HG03103 (cell line): ENCODE data around the gene MRPL21.

Experiments used
- ATAC-seq: cut with Tn5 transposase; IDR thresholded peaks from one replicate; pipeline ENCODE4 v1.9.1; 2021; ENCODE audit warnings: low read depth; ENCODE audit not compliant: unreplicated experiment

MRPL21 gene

GRCh38 chr11:68935516-68936357 is 32.1 kb upstream of the MRPL21 start:
- ATAC-seq: no peak

GRCh38 chr11:68935066-68935465 is 31.4 kb upstream of the MRPL21 start:
- no peak for ATAC-seq

- ATAC-seq: no peak
Measured at GRCh38 chr11:68934666-68935065, 31.0 kb upstream of the MRPL21 start.

- no peak for ATAC-seq
Measured at GRCh38 chr11:68934321-68934645, 30.7 kb upstream of the MRPL21 start.

- ATAC-seq: no peak
Measured at GRCh38 chr11:68933605-68934320, 30.1 kb upstream of the MRPL21 start.

- no peak for ATAC-seq
Measured at GRCh38 chr11:68932933-68933577, 29.4 kb upstream of the MRPL21 start.

GRCh38 chr11:68932358-68932757 is 28.7 kb upstream of the MRPL21 start:
- no peak for ATAC-seq

GRCh38 chr11:68931911-68932310 is 28.3 kb upstream of the MRPL21 start:
- no peak for ATAC-seq

- no peak for ATAC-seq
Measured at GRCh38 chr11:68930991-68931855, 27.6 kb upstream of the MRPL21 start.

- ATAC-seq: no peak
Measured at GRCh38 chr11:68929706-68930570, 26.3 kb upstream of the MRPL21 start.

GRCh38 chr11:68929135-68929534 is 25.5 kb upstream of the MRPL21 start:
- ATAC-seq: no peak

- no peak for ATAC-seq
Measured at GRCh38 chr11:68928136-68928880, 24.7 kb upstream of the MRPL21 start.

- peak; percentile 45 for ATAC-seq
Measured at GRCh38 chr11:68927280-68928135, 23.9 kb upstream of the MRPL21 start.

- no peak for ATAC-seq
Measured at GRCh38 chr11:68925611-68926010, 22.0 kb upstream of the MRPL21 start.

GRCh38 chr11:68924073-68924925 is 20.7 kb upstream of the MRPL21 start:
- ATAC-seq: no peak

- no peak for ATAC-seq
Measured at GRCh38 chr11:68923614-68924013, 20.0 kb upstream of the MRPL21 start.

GRCh38 chr11:68916439-68916838 is 12.8 kb upstream of the MRPL21 start:
- no peak for ATAC-seq
